Ascending aorta (tissue), 2 donors: ENCODE results near the gene ELL2. TPM values are rescaled to one million over a fixed set of nuclear protein-coding genes. Genes with fewer than 3 reads are reported as not detected.

Experiments
- DNase-seq, 2 donors: peaks; one replicate each; pipeline ENCODE4 v3.0.0-alpha.2; 2019; ENCODE audit warnings: low spot score in 2 of 2
- H3K27ac ChIP-seq, 2 donors: fragments of 200-600 bp; sonication (generic); one replicate each; pipeline ENCODE4 v1.5.1; 2016 to 2017; ENCODE audit warnings: mild to moderate bottlenecking in 1 of 2
- H3K27me3 ChIP-seq: fragments of 200-600 bp; sonication (generic); one replicate; pipeline ENCODE4 v1.5.1; 2017
- H3K36me3 ChIP-seq, 2 donors: fragments of 200-600 bp; sonication (generic); one replicate each; pipeline ENCODE4 v1.5.1; 2016
- H3K4me1 ChIP-seq, 2 donors: fragments of 200-600 bp; sonication (generic); one replicate each; pipeline ENCODE4 v1.5.1; 2016 to 2017; ENCODE audit warnings: mild to moderate bottlenecking in 1 of 2
- H3K4me3 ChIP-seq, 2 donors: fragments of 200-600 bp; sonication (generic); one replicate each; pipeline ENCODE4 v1.5.1; 2016 to 2017; ENCODE audit warnings: mild to moderate bottlenecking in 1 of 2
- H3K9me3 ChIP-seq, 2 donors: fragments of 200-600 bp; sonication (generic); one replicate each; pipeline ENCODE4 v1.5.1; 2016
- intact Hi-C: fragments of 100-400 bp; cut with DNase I; formaldehyde crosslinking; loops from one replicate; pipeline ENCODE4 v1.15.1; 2023
- total RNA-seq: library from RNA; depleted of rRNA; stranded (reverse); fragments of >200 nt; gene quantifications from one replicate; pipeline ENCODE4 v1.1.0, GENCODE V29; 2016
- TF ChIP-seq, protein P1 (sequence below), 3 experiments: fragments of 200-600 bp in 2 of 3; fragments of 450-650 bp in 1 of 3; sonication (generic) in 2 of 3; IDR thresholded peaks; one replicate each; pipeline ENCODE4 v1.5.1; 2016 to 2019; ENCODE audit warnings: antibody characterized with exemption in 3 of 3, mild to moderate bottlenecking in 1 of 3, moderate library complexity in 1 of 3

Gene ELL2
- total RNA-seq, 1 donor from 2014 or later: 26.0 TPM

GRCh38 chr5:95948631-95949030, 13.0 kb downstream of the ELL2 start:
- no peak overlapping the region for H3K4me3 ChIP-seq
- TF ChIP-seq, protein P1, sequence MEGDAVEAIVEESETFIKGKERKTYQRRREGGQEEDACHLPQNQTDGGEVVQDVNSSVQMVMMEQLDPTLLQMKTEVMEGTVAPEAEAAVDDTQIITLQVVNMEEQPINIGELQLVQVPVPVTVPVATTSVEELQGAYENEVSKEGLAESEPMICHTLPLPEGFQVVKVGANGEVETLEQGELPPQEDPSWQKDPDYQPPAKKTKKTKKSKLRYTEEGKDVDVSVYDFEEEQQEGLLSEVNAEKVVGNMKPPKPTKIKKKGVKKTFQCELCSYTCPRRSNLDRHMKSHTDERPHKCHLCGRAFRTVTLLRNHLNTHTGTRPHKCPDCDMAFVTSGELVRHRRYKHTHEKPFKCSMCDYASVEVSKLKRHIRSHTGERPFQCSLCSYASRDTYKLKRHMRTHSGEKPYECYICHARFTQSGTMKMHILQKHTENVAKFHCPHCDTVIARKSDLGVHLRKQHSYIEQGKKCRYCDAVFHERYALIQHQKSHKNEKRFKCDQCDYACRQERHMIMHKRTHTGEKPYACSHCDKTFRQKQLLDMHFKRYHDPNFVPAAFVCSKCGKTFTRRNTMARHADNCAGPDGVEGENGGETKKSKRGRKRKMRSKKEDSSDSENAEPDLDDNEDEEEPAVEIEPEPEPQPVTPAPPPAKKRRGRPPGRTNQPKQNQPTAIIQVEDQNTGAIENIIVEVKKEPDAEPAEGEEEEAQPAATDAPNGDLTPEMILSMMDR (IDR thresholded peaks at IDR 0.05): no peak
- no peaks in the 10 kb centered on the region for H3K27me3 ChIP-seq
- no peak for DNase-seq
- no peaks in the 10 kb centered on the region for H3K9me3 ChIP-seq
- H3K27ac ChIP-seq: no peak overlapping the region
- no peaks in the 10 kb centered on the region for H3K36me3 ChIP-seq
- H3K4me1 ChIP-seq: peaks cover 0 to 38% of the 10 kb centered on the region in 2 donors
- intact Hi-C loops: no loop called here

DNA sequence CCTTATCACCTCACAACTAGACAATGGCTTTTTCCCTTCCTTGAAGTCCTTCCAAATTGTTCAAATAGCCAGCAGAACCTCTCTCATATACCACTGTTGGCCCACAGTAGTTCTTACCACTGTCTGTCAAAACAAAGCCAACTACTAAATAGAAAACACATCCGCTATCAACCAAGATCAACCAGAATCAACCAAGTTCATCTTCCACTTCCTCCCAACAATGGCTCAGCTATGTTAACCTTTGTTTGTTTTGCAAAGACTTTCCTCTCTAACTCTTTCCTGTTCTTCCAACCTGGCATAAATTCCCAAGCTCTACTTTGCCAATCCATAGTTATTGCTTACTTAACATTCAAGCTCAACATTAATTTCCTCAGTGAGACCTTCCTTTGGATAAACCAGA, 15.2 kb downstream of the ELL2 start:
- no peaks in the 10 kb centered on the region for H3K27me3 ChIP-seq
- H3K27ac ChIP-seq: no peak overlapping the region
- intact Hi-C loops: no loop called here
- H3K4me1 ChIP-seq: peaks cover 0 to 44% of the 10 kb centered on the region in 2 donors
- TF ChIP-seq, protein P1 (IDR thresholded peaks at IDR 0.05): no peak
- no peaks in the 10 kb centered on the region for H3K36me3 ChIP-seq
- no peaks in the 10 kb centered on the region for H3K9me3 ChIP-seq
- no peak overlapping the region for H3K4me3 ChIP-seq
- DNase-seq: no peak

- Histone ChIP-seq H3K36me3 (peaks cover 0 to under 1% of the 10 kb centered on the region in 2 donors), H3K4me1 (peaks cover under 1 to 45% of the 10 kb centered on the region in 2 donors), H3K4me3 (no peak overlapping the region), H3K27me3 (no peaks in the 10 kb centered on the region), H3K27ac (no peak overlapping the region), H3K9me3 (no peaks in the 10 kb centered on the region)
- no peak for DNase-seq
- TF ChIP-seq, protein P1 (IDR thresholded peaks at IDR 0.05): no peak
- intact Hi-C loops: no loop called here
Observed at GRCh38 chr5:95942968-95943367, 18.7 kb downstream of the ELL2 start.

DNA sequence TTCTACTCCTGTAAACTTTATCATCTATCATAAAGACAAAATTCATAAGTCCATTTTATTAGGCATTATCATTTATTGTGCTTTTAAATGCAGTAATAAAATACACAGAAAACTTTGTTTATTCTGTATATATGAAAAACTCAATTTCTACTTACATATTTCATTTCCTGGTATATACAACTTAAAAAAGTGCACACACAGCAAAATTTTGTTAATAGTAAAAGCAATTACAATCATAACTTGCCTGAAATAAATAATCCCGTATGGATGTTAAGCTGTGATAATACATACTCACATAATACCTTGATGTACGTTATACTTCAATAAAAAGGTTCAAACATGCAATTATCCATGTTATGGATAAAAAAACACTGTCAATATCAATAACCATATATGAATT, 19.2 kb downstream of the ELL2 start:
- H3K4me3 ChIP-seq: no peak overlapping the region

GRCh38 chr5:95941756-95942155, 19.9 kb downstream of the ELL2 start:
- no peak for DNase-seq
- TF ChIP-seq, protein P1 (IDR thresholded peaks at IDR 0.05): no peak
- intact Hi-C loops: no loop called here

More for the DNA sequence above, 19.2 kb downstream of the ELL2 start:
- H3K27ac ChIP-seq: no peak overlapping the region
- no peaks in the 10 kb centered on the region for H3K27me3 ChIP-seq
- TF ChIP-seq, protein P1 (IDR thresholded peaks at IDR 0.05): no peak
- no peaks in the 10 kb centered on the region for H3K9me3 ChIP-seq
- peaks cover 3 to 49% of the 10 kb centered on the region in 2 donors for H3K4me1 ChIP-seq
- intact Hi-C loops: no loop called here
- H3K36me3 ChIP-seq: peaks cover 0 to 3% of the 10 kb centered on the region in 2 donors
- no peak for DNase-seq

More at GRCh38 chr5:95941756-95942155, 19.9 kb downstream of the ELL2 start:
- Histone ChIP-seq H3K27ac (no peak overlapping the region), H3K4me1 (peaks cover 3 to 53% of the 10 kb centered on the region in 2 donors), H3K9me3 (no peaks in the 10 kb centered on the region), H3K36me3 (peaks cover 0 to 3% of the 10 kb centered on the region in 2 donors), H3K4me3 (no peak overlapping the region), H3K27me3 (no peaks in the 10 kb centered on the region)
